Endothelial cell of umbilical vein (primary cell): ENCODE data around the gene CAMKMT.

Experiments used
- EZH2 ChIP-seq: IDR thresholded peaks from 2 replicates; pipeline ENCODE4 v1.6.1; 2012; ENCODE audit warnings: borderline replicate concordance, low read depth, mild to moderate bottlenecking, moderate library complexity, low read length, inconsistent platforms; ENCODE audit not compliant: severe bottlenecking
- FOS ChIP-seq: IDR thresholded peaks from 2 replicates; pipeline ENCODE4 v1.6.1; 2011; ENCODE audit warnings: mild to moderate bottlenecking, low read length, moderate library complexity, borderline replicate concordance; ENCODE audit not compliant: insufficient read depth
- JUN ChIP-seq: IDR thresholded peaks from 2 replicates; pipeline ENCODE4 v1.6.1; 2011; ENCODE audit warnings: borderline replicate concordance, low read depth; ENCODE audit not compliant: insufficient read length, insufficient read depth
- MYC ChIP-seq: IDR thresholded peaks from one replicate; pipeline ENCODE4 v1.6.1; 2011; ENCODE audit warnings: mild to moderate bottlenecking, low read depth, low read length
- POLR2A ChIP-seq: IDR thresholded peaks from 2 replicates; pipeline ENCODE4 v1.6.1; 2012; ENCODE audit warnings: low read depth, mild to moderate bottlenecking, control low read depth, low read length
- POLR2AphosphoS5 ChIP-seq: IDR thresholded peaks from 2 replicates; pipeline ENCODE4 v1.6.1; 2012; ENCODE audit warnings: low read depth, mild to moderate bottlenecking, control low read depth, low read length, moderate library complexity; ENCODE audit not compliant: insufficient read depth
- TF ChIP-seq, protein P1 (sequence below), 2 donors: IDR thresholded peaks; 1 replicate in 1 of 2; 2 replicates in 1 of 2; pipeline ENCODE4 v1.5.1; 2011; ENCODE audit warnings: low read length in 2 of 2, mild to moderate bottlenecking in 2 of 2, moderate library complexity in 2 of 2, control low read depth in 1 of 2, inconsistent platforms in 1 of 2, low read depth in 1 of 2; ENCODE audit not compliant: insufficient read depth in 1 of 2; ENCODE audit errors: extremely low read depth in 1 of 2
- TF ChIP-seq, protein P2 (sequence below): IDR thresholded peaks from 2 replicates; pipeline ENCODE4 v1.6.1; 2011; ENCODE audit not compliant: insufficient read depth, insufficient read length

DNA sequence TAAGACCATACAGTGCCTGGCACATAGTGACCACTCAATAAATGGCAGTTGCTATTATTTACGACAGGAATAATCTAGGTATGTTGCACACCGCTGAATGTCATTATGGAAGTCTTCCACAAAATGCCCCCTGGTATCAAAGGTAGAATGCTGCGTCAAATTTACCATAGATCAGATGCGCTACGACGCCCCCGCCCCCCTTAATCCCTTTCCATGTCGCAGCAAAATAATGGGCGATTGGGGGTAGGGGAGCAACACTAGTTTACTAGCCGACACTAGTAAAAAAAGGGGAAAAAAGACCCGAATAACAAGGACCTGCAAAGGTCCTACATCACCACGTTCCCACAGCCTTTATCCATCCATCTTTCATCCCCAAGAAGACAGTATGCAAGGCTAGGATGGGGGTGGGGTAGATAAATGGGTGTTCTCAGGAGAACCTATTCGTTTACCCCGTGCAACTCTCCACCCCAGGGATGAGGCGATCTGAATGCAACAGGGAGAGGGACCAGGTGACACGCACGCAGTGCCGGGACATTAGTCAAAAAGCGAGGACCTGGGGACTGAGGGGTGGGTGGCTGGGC lies 908 bp upstream of the CAMKMT start:
- TF ChIP-seq, protein P1, sequence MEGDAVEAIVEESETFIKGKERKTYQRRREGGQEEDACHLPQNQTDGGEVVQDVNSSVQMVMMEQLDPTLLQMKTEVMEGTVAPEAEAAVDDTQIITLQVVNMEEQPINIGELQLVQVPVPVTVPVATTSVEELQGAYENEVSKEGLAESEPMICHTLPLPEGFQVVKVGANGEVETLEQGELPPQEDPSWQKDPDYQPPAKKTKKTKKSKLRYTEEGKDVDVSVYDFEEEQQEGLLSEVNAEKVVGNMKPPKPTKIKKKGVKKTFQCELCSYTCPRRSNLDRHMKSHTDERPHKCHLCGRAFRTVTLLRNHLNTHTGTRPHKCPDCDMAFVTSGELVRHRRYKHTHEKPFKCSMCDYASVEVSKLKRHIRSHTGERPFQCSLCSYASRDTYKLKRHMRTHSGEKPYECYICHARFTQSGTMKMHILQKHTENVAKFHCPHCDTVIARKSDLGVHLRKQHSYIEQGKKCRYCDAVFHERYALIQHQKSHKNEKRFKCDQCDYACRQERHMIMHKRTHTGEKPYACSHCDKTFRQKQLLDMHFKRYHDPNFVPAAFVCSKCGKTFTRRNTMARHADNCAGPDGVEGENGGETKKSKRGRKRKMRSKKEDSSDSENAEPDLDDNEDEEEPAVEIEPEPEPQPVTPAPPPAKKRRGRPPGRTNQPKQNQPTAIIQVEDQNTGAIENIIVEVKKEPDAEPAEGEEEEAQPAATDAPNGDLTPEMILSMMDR (IDR thresholded peaks at IDR 0.05; ENCODE audit: extremely low read depth in 1 of 2, insufficient read depth in 1 of 2, low read depth in 1 of 2, low read length in 2 of 2): no peak
- no peak for TF ChIP-seq EZH2
- no peak for TF ChIP-seq POLR2AphosphoS5
- no peak for TF ChIP-seq POLR2A
- TF ChIP-seq, protein P2, sequence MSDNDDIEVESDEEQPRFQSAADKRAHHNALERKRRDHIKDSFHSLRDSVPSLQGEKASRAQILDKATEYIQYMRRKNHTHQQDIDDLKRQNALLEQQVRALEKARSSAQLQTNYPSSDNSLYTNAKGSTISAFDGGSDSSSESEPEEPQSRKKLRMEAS: no peak
- no peak for TF ChIP-seq JUN
- TF ChIP-seq MYC: no peak
- no peak for TF ChIP-seq FOS
